Lower lobe of right lung (tissue), 2 donors: ENCODE data around the gene SPNS2. TPM values are rescaled to one million over a fixed set of nuclear protein-coding genes. Genes with fewer than 3 reads are reported as not detected.

Experiments used
- ATAC-seq, 2 donors: fragments of 200-7000 bp; cut with Tn5 transposase; one replicate each; pipeline ENCODE4 v1.9.1; 2020 to 2022; ENCODE audit warnings: mild to moderate bottlenecking in 2 of 2, moderate library complexity in 2 of 2
- DNase-seq: peaks from one replicate; pipeline ENCODE4 v3.0.0-alpha.2; 2020
- H3K27ac ChIP-seq: fragments of 200-600 bp; one replicate; pipeline ENCODE4 v1.8.0; 2022
- H3K27me3 ChIP-seq: fragments of 200-600 bp; one replicate; pipeline ENCODE4 v1.8.0; 2022; ENCODE audit warnings: low read depth
- H3K36me3 ChIP-seq: fragments of 200-600 bp; one replicate; pipeline ENCODE4 v1.8.0; 2022; ENCODE audit warnings: mild to moderate bottlenecking
- H3K4me1 ChIP-seq: fragments of 200-600 bp; one replicate; pipeline ENCODE4 v1.8.0; 2022
- H3K4me3 ChIP-seq: fragments of 200-600 bp; one replicate; pipeline ENCODE4 v1.8.0; 2022; ENCODE audit warnings: mild to moderate bottlenecking
- H3K9me3 ChIP-seq: fragments of 200-600 bp; one replicate; pipeline ENCODE4 v1.8.0; 2022
- intact Hi-C: fragments of 100-400 bp; cut with DNase I; formaldehyde crosslinking; loops from one replicate; pipeline ENCODE4 v1.11.0; 2022
- total RNA-seq: library from RNA; stranded (reverse); fragmentation: NEBNext Ultra II Directional; extraction: Animal tissue kit (Norgen Biotek cat#: 25700); gene quantifications from one replicate; pipeline ENCODE4 v1.2.1, GENCODE V29; 2021
- TF ChIP-seq, protein P1 (sequence below): fragments of 200-600 bp; IDR thresholded peaks from one replicate; pipeline ENCODE4 v1.8.0; 2022; ENCODE audit warnings: antibody characterized with exemption, mild to moderate bottlenecking
- donor health status: DM: no; HTN: yes; CAD: no; lungs with severe emphysema.

SPNS2 gene
- total RNA-seq, 1 donor from 2014 or later: 42.0 TPM

DNA sequence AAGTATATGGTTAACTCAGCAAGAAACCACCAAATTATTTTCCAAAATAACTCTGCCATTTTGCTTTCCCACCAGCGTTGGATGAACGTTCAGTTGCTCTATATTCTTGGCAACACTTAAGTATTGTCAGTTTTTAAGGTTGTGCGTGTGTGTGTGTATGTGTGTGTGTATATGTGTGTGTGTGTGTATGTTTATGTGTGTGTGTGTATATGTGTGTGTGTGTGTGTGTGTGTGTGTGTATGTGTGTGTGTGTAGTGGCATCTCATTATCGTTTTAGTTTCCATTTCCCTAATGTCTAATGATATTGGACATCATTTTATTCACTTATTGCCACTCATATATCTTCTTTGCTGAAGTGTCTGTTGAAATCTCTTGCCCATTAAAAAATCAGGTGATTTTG is 74.4 kb downstream of the SPNS2 start:
- no peak for ATAC-seq
- Histone ChIP-seq H3K36me3 (no peaks in the 10 kb centered on the region), H3K27me3 (peaks cover 5% of the 10 kb centered on the region), H3K4me1 (peaks cover 4% of the 10 kb centered on the region), H3K4me3 (no peak overlapping the region), H3K27ac (no peak overlapping the region), H3K9me3 (no peaks in the 10 kb centered on the region)
- intact Hi-C loops: no loop called here
- TF ChIP-seq, protein P1, sequence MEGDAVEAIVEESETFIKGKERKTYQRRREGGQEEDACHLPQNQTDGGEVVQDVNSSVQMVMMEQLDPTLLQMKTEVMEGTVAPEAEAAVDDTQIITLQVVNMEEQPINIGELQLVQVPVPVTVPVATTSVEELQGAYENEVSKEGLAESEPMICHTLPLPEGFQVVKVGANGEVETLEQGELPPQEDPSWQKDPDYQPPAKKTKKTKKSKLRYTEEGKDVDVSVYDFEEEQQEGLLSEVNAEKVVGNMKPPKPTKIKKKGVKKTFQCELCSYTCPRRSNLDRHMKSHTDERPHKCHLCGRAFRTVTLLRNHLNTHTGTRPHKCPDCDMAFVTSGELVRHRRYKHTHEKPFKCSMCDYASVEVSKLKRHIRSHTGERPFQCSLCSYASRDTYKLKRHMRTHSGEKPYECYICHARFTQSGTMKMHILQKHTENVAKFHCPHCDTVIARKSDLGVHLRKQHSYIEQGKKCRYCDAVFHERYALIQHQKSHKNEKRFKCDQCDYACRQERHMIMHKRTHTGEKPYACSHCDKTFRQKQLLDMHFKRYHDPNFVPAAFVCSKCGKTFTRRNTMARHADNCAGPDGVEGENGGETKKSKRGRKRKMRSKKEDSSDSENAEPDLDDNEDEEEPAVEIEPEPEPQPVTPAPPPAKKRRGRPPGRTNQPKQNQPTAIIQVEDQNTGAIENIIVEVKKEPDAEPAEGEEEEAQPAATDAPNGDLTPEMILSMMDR: no peak
- no peak for DNase-seq

DNA sequence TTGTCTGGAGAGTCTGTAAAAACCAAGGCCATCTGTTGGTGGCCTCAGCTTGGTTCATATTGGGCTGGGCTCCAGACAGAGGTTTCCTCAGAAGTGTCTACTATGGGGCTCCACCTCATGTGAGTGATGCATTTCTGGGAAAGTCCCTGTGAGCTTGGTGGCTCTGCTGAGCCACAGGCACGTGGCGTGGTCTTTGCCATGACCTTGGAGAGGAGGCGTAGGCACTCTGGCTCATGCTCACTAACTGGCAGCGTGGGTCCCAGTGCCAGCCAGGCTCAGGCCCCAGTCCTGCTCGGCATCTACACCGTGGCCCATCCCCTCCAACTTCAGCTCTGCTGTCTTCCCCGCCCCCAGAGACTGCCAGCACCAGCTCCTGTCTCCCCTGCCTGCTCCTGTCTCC is 75.0 kb downstream of the SPNS2 start:
- Histone ChIP-seq H3K9me3 (no peaks in the 10 kb centered on the region), H3K27ac (no peak overlapping the region), H3K27me3 (peaks cover 5% of the 10 kb centered on the region), H3K4me1 (peaks cover 4% of the 10 kb centered on the region), H3K36me3 (no peaks in the 10 kb centered on the region), H3K4me3 (no peak overlapping the region)
- DNase-seq (no peak), ATAC-seq (peak; percentile 52 to 57)
- TF ChIP-seq, protein P1: no peak
- intact Hi-C loops: no loop called here

DNA sequence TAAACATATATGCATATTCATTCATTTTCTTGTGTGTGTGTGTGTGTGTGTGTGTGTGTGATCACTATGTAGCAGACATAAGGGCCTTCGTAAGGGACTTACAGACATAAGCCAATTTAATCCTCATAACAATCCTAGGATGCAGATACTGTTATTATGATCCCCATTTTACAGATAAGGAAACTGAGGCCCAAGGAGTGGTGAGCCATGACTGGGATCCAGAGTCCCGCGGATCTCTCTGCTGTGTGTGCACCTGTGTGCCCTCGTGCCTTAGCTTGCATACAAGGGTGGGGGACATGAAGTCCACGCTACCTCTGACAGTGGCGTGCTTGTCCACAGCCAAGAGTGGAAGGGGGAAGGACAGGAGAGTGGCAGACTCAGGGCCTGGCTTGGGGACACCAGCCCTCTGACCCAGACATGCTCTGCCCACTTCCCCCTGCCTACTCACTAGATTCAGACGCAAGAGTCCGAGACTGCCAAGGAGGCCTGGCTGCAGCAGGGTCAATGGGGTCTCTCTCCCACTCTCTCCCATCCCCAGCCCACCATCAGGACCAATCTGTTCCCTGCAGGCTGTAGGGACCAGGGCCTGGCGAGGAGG is 75.9 kb downstream of the SPNS2 start:
- TF ChIP-seq, protein P1: no peak
- no peaks in the 10 kb centered on the region for H3K9me3 ChIP-seq
- no peak overlapping the region for H3K27ac ChIP-seq
- peaks cover 5% of the 10 kb centered on the region for H3K27me3 ChIP-seq
- ATAC-seq: peak; percentile 52 to 70
- peaks cover 4% of the 10 kb centered on the region for H3K4me1 ChIP-seq
- no peak for DNase-seq
- no peak overlapping the region for H3K4me3 ChIP-seq
- intact Hi-C loops: no loop called here
- no peaks in the 10 kb centered on the region for H3K36me3 ChIP-seq

DNA sequence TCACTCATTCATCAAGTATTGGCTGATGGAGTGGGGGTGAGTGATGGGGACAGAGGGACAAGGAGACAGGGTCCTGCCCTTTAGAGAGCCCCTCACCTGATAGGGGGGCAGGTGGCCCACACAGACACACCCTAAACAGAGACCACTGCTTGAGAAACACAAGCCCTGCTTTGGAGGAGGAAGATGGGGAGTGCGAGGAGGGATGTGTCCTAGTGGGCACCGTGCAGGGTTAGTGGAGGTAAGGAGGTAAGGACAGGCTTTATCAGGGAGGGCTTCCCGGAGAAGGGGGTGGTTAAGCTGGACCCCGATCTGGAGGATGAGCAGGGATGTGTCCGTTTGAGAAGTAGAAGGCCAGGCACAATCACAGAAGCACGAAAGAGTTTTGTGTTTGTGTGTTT is 77.5 kb downstream of the SPNS2 start:
- no peak for ATAC-seq
- intact Hi-C loops: no loop called here
- TF ChIP-seq, protein P1: no peak
- Histone ChIP-seq H3K4me1 (peaks cover 4% of the 10 kb centered on the region), H3K9me3 (no peaks in the 10 kb centered on the region), H3K36me3 (no peaks in the 10 kb centered on the region), H3K27ac (no peak overlapping the region), H3K27me3 (peaks cover 6% of the 10 kb centered on the region), H3K4me3 (no peak overlapping the region)
- no peak for DNase-seq

DNA sequence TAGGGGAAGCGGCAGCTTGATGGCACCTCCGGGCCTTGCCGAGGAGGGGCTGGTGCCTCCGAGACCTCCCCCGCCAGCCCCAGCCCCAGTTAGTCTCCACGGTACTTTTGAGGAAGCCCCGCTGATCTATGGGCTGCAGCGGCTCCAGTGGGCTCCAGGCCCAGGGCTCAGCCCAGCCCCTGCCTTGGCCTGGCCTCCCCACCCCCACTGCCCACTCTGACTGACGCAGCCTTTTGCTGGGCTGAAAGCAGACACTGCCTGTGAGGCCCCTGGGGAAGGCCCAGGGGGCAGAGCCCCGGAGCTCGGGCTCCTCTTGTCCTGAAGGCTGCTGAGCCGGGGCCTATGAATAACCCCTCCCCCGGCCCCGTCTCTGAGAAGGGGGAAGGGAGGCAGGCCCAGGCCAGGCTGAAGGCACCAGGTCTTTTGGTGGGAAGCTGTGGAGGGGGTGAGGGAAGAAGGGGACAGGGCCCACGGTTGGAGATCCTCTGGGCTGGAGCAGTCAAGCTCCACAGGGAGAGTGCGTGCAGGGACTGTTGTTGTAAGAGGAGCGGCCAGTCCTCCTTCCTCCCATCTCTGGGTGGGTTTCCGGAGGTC is 78.1 kb downstream of the SPNS2 start:
- TF ChIP-seq, protein P1: no peak
- no peaks in the 10 kb centered on the region for H3K36me3 ChIP-seq
- DNase-seq (no peak), ATAC-seq (peak in 1 of 2 donors; percentile 11)
- peaks cover 6% of the 10 kb centered on the region for H3K27me3 ChIP-seq
- no peak overlapping the region for H3K4me3 ChIP-seq
- no peaks in the 10 kb centered on the region for H3K9me3 ChIP-seq
- H3K4me1 ChIP-seq: peaks cover 4% of the 10 kb centered on the region
- intact Hi-C loops: no loop called here
- H3K27ac ChIP-seq: no peak overlapping the region
